ENCODE results near the gene PRRG3.

DNA sequence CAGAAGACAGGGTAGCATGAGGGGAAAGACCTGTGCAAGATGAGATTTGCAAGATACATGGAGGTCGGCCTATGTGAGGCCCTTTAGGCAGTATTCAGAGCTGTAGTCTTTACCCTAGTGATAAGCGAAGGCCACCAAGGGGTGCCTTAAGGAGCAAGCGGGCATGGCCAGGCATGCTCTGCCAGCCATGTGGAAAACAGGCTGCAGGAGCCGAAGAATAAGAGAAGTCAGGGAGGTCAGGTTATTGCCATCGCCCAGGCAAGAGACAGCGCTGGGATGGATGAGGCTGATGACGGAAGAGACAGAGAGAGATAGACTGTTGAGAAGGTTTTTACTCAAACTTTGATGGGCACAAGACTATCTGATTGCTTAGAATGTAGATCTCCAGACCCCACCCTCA lies 13.6 kb downstream of the PRRG3 start:
- TF ChIP-seq, protein P1, sequence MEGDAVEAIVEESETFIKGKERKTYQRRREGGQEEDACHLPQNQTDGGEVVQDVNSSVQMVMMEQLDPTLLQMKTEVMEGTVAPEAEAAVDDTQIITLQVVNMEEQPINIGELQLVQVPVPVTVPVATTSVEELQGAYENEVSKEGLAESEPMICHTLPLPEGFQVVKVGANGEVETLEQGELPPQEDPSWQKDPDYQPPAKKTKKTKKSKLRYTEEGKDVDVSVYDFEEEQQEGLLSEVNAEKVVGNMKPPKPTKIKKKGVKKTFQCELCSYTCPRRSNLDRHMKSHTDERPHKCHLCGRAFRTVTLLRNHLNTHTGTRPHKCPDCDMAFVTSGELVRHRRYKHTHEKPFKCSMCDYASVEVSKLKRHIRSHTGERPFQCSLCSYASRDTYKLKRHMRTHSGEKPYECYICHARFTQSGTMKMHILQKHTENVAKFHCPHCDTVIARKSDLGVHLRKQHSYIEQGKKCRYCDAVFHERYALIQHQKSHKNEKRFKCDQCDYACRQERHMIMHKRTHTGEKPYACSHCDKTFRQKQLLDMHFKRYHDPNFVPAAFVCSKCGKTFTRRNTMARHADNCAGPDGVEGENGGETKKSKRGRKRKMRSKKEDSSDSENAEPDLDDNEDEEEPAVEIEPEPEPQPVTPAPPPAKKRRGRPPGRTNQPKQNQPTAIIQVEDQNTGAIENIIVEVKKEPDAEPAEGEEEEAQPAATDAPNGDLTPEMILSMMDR (IDR thresholded peaks at IDR 0.05; ENCODE audit: low read length): no peak
- TF ChIP-seq EZH2 (IDR thresholded peaks at IDR 0.05; ENCODE audit: borderline replicate concordance, low read length): no peak
